Fibroblast of lung (primary cell): Measurements from ENCODE around the gene PCDH1. TPM values are rescaled to one million over a fixed set of nuclear protein-coding genes. Genes with fewer than 3 reads are reported as not detected.
"Not testable (repeated sequence)": the region's sequence is repeated elsewhere in the genome, so short reads cannot be mapped to it uniquely, and the experiment has no call there.

Experiments
- DNase-seq, 2 donors: peaks; one replicate each; pipeline versions ENCODE4 v3.0.0 to v3.0.0-alpha.2; 2010; ENCODE audit warnings: low read depth in 2 of 2
- H2AFZ ChIP-seq: 2 replicates; pipeline ENCODE4 v1.5.1; 2012; ENCODE audit warnings: low read length, control low read depth, inconsistent platforms
- H3K27ac ChIP-seq: 2 replicates; pipeline ENCODE4 v1.5.1; 2011; ENCODE audit warnings: low read length, control low read depth; ENCODE audit not compliant: insufficient read depth
- H3K27me3 ChIP-seq: 2 replicates; pipeline ENCODE4 v1.5.1; 2011; ENCODE audit warnings: mild to moderate bottlenecking, low read length; ENCODE audit not compliant: control insufficient read depth, insufficient read depth
- H3K36me3 ChIP-seq: 2 replicates; pipeline ENCODE4 v1.5.1; 2011; ENCODE audit warnings: low read length; ENCODE audit not compliant: control insufficient read depth, insufficient read depth
- H3K4me1 ChIP-seq: 2 replicates; pipeline ENCODE4 v1.5.1; 2011; ENCODE audit warnings: low read length; ENCODE audit not compliant: control insufficient read depth, insufficient read depth; ENCODE audit errors: extremely low read depth
- H3K4me2 ChIP-seq: 2 replicates; pipeline ENCODE4 v1.5.1; 2011; ENCODE audit warnings: low read length, control low read depth; ENCODE audit not compliant: insufficient read depth; ENCODE audit errors: extremely low read depth
- H3K4me3 ChIP-seq, 4 experiments: fragments of 200-600 bp in 1 of 4; sonication (generic) in 1 of 4; replicated peaks in 1 of 4; 2 replicates each; pipeline ENCODE4 v1.5.1; 2011 to 2016; ENCODE audit warnings: low read length in 4 of 4, low read depth in 3 of 4, mild to moderate bottlenecking in 3 of 4, control low read depth in 2 of 4, inconsistent platforms in 1 of 4, mixed read lengths in 1 of 4; ENCODE audit not compliant: insufficient read depth in 1 of 4; ENCODE audit errors: control extremely low read depth in 1 of 4
- H3K79me2 ChIP-seq: 2 replicates; pipeline ENCODE4 v1.5.1; 2012; ENCODE audit warnings: mild to moderate bottlenecking, low read length, inconsistent platforms; ENCODE audit not compliant: control insufficient read depth, insufficient read depth
- H3K9ac ChIP-seq: 2 replicates; pipeline ENCODE4 v1.5.1; 2011; ENCODE audit warnings: mild to moderate bottlenecking, low read length, control low read depth; ENCODE audit not compliant: insufficient read depth
- H3K9me3 ChIP-seq: 2 replicates; pipeline ENCODE4 v1.5.1; 2012; ENCODE audit warnings: low read depth, low read length; ENCODE audit not compliant: control insufficient read depth, insufficient read depth
- H4K20me1 ChIP-seq: 2 replicates; pipeline ENCODE4 v1.5.1; 2011; ENCODE audit warnings: low read length; ENCODE audit not compliant: control insufficient read depth, insufficient read depth; ENCODE audit errors: extremely low read depth
- CTCF ChIP-seq, 2 donors: IDR thresholded peaks in 1 of 2; conservative IDR thresholded peaks in 1 of 2; 1 replicate in 1 of 2; 2 replicates in 1 of 2; pipeline ENCODE4 v1.5.1; 2011 to 2012; ENCODE audit warnings: low read length in 2 of 2, control low read depth in 1 of 2, inconsistent platforms in 1 of 2, low read depth in 1 of 2, mild to moderate bottlenecking in 1 of 2
- EZH2 ChIP-seq: IDR thresholded peaks from 2 replicates; pipeline ENCODE4 v1.5.1; 2012; ENCODE audit warnings: low read length, control low read depth, mild to moderate bottlenecking; ENCODE audit errors: missing control alignments
- polyA minus RNA-seq: library from RNA; depleted of rRNA, polyadenylated mRNA; stranded (reverse); fragments of >200 nt; gene quantifications from 2 replicates; pipeline ENCODE4 v1.2.3, GENCODE V29; 2011; ENCODE audit warnings: low replicate concordance
- polyA plus RNA-seq, 2 donors: library from polyadenylated mRNA; depleted of rRNA in 1 of 2; stranded (reverse) in 1 of 2; unstranded in 1 of 2; fragments of >200 nt; gene quantifications; 2 replicates each; pipeline ENCODE4 v1.2.1, GENCODE V29; 2011 to 2012; ENCODE audit warnings: missing spikeins in 1 of 2
- total RNA-seq: library from RNA; depleted of rRNA; stranded (reverse); fragments of >200 nt; gene quantifications from 2 replicates; pipeline ENCODE4 v1.2.1, GENCODE V29; 2014

The PCDH1 gene
- total RNA-seq (0.66 and 2.3 TPM in 2 replicates), polyA plus RNA-seq (0.09 and 1.6 TPM in 2 replicates), polyA minus RNA-seq (11.4 TPM in 1 of 2 replicates, not detected in the other)
- polyA plus RNA-seq (2012): 0.08 and 1.5 TPM in 2 replicates

- peak in 1 of 2 donors; percentile 42 for DNase-seq
- H3K4me1 ChIP-seq: peaks cover 5% of the 10 kb centered on the region
- no peak within 1 kb of the TSS for H3K27ac ChIP-seq
- H3K36me3 ChIP-seq: no peaks in the 10 kb centered on the region
- no peaks in the 10 kb centered on the region for H3K9me3 ChIP-seq
- H3K27me3 ChIP-seq: peaks cover 67% of the 10 kb centered on the region
- no peaks in the 10 kb centered on the region for H3K79me2 ChIP-seq
- no peak within 1 kb of the TSS for H2AFZ ChIP-seq
- H4K20me1 ChIP-seq: no peaks in the 10 kb centered on the region
- H3K4me3 ChIP-seq: peak within 1 kb of the TSS; percentile 32 to 54 (median 48)
- no peak within 1 kb of the TSS for H3K9ac ChIP-seq
- peak within 1 kb of the TSS; percentile 89 for H3K4me2 ChIP-seq
- no peak for TF ChIP-seq CTCF (conservative IDR thresholded peaks at IDR 0.05 in 1 of 2, IDR thresholded peaks at IDR 0.05 in 1 of 2; ENCODE audit: low read depth in 1 of 2, low read length in 2 of 2)
- TF ChIP-seq EZH2: no peak
Observed at GRCh38 chr5:141878186-141878710, at the start of gene PCDH1. TSS of gene PCDH1 (minus strand) at chr5:141878410. CDS start at chr5:141878262, 148 bp downstream.

GRCh38 chr5:141926434-141926833 lies 48.2 kb upstream of the PCDH1 start:
- H3K27ac ChIP-seq: no peak overlapping the region
- peaks cover 6% of the 10 kb centered on the region for H3K4me1 ChIP-seq
- no peak for DNase-seq
- TF ChIP-seq CTCF (conservative IDR thresholded peaks at IDR 0.05 in 1 of 2, IDR thresholded peaks at IDR 0.05 in 1 of 2; ENCODE audit: low read depth in 1 of 2, low read length in 2 of 2): no peak
- no peak for TF ChIP-seq EZH2
- peaks cover 7% of the 10 kb centered on the region for H3K79me2 ChIP-seq
- H3K9me3 ChIP-seq: no peaks in the 10 kb centered on the region
- no peaks in the 10 kb centered on the region for H3K27me3 ChIP-seq
- no peaks in the 10 kb centered on the region for H4K20me1 ChIP-seq
- H3K36me3 ChIP-seq: peaks cover 30% of the 10 kb centered on the region
- no peak overlapping the region for H3K9ac ChIP-seq
- no peak overlapping the region for H3K4me3 ChIP-seq
- H3K4me2 ChIP-seq: no peak overlapping the region
- no peak overlapping the region for H2AFZ ChIP-seq

- Histone ChIP-seq H3K4me3 (peak within 1 kb of the TSS; percentile 69 to 90 (median 88)), H3K36me3 (peaks cover 16% of the 10 kb centered on the region), H2AFZ (peak within 1 kb of the TSS; percentile 61), H3K79me2 (peaks cover 7% of the 10 kb centered on the region), H3K9me3 (no peaks in the 10 kb centered on the region), H3K4me2 (peak within 1 kb of the TSS; percentile 99), H3K27me3 (no peaks in the 10 kb centered on the region), H3K27ac (peak within 1 kb of the TSS; percentile 94), H3K4me1 (peaks cover 6% of the 10 kb centered on the region), H3K9ac (peak within 1 kb of the TSS; percentile 92), H4K20me1 (no peaks in the 10 kb centered on the region)
- DNase-seq: peak; percentile 92 to 93
- no peak for TF ChIP-seq EZH2
- no peak for TF ChIP-seq CTCF (conservative IDR thresholded peaks at IDR 0.05 in 1 of 2, IDR thresholded peaks at IDR 0.05 in 1 of 2; ENCODE audit: low read depth in 1 of 2, low read length in 2 of 2)
Observed at GRCh38 chr5:141923448-141924313, 45.5 kb upstream of the PCDH1 start, which contains the start of gene DELE1. TSS of gene DELE1 (plus strand) at chr5:141923871. CDS start at chr5:141923942, 71 bp downstream.

- Histone ChIP-seq H3K27ac (peak overlapping the region; percentile 94), H3K9ac (peak overlapping the region; percentile 92), H3K4me2 (peak overlapping the region; percentile 99), H3K4me3 (peak overlapping the region; percentile 69 to 90 (median 88)), H3K36me3 (peaks cover 12% of the 10 kb centered on the region), H2AFZ (peak overlapping the region; percentile 61)
- H3K79me2 ChIP-seq, H3K4me1 ChIP-seq, DNase-seq, H3K9me3 ChIP-seq, H4K20me1 ChIP-seq, H3K27me3 ChIP-seq: not testable (repeated sequence)
Observed at GRCh38 chr5:141922827-141923447, 44.7 kb upstream of the PCDH1 start.
